GM18858 (cell line): ENCODE results near the gene TMCO4.

Experiments used
- ATAC-seq: cut with Tn5 transposase; IDR thresholded peaks from one replicate; pipeline ENCODE4 v1.9.1; 2021; ENCODE audit not compliant: unreplicated experiment

TMCO4 gene

DNA sequence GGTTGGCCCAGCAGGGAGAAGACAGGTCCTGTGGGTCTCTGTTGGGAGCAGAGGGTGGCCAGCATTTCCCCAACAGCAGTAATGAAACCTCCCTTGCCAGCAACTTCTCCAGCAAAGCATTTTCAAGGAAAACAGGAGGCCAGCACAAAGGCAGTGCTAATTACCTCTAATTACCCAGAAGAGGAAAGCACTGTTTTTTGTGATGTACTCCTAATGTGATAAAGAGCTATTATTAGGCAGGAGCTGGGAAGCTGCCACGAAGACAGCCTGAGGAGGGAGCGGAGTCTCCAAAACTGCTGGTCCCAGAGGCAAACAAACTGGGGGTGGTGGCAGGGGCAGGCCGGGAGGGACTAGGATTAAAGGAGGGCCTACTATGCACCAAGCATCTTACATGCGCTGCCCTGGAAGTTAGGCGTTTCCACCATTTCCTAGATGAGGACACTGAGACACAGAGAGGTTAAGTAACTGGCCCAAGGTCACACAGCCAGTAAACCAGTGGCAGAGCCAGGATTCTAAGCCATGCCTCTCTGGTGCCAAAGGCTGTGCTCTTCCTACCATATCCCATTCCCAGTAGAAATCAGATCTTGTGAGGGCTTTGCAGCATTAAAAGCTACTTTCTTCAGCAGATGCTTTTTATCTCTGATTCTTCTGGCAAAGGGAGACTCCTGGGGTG is 110.5 kb downstream of the TMCO4 start:
- ATAC-seq: no peak

DNA sequence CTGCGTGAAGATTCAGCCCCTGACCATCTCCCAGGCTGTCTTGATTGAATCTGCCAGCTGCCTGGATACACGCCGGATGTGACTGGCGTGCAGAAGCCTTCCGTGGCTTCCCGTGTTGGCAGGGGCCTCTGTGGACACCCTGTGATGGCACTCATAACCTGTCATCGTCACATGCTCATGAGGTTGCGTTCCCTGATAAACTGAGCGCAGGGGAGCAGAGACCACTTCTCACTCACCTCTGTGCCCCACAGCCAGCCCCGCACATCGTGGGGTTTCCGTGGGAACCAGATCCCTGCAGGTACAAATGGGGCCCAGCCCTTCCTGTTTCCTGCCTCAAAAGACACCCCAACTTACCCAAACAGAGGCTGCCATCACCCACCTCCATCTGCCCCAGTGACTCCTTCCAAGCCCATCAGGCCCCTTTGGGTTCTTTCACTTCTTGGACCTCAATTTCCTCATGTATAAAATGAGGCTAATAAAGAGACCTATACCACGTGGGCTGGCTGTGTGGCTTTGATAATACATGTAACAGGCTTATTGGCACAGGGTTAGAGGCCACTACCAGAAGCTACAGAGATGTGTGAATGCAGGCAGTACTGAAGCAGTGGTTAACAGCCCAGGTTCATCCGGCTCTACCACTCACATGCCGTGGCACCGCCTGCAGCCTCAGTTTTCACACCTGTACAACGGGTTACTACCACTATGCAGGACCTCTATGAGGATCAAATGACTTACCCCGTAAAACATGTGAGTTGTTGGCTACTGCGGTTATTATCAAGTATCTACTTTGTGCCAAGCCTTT is 111.5 kb downstream of the TMCO4 start:
- no peak for ATAC-seq

DNA sequence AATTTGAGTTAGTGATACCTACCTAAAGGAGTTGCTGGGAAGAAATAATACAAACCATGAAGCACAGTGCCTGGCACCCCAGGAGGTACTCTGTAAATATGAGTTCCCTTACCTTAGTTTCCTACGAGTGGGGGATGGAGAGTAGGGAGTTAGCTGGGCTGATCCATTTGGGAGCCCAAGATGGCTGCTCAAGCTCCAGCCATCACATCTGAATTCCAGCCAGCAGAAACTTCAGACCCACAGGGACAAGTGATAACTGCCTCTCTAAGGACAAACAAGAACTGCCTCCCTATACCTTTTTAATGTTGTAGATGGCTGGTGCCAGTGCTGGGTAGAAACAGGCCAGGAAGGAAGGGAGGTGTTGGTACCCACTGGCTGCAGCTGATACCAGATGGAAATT is 112.3 kb downstream of the TMCO4 start:
- ATAC-seq: no peak

DNA sequence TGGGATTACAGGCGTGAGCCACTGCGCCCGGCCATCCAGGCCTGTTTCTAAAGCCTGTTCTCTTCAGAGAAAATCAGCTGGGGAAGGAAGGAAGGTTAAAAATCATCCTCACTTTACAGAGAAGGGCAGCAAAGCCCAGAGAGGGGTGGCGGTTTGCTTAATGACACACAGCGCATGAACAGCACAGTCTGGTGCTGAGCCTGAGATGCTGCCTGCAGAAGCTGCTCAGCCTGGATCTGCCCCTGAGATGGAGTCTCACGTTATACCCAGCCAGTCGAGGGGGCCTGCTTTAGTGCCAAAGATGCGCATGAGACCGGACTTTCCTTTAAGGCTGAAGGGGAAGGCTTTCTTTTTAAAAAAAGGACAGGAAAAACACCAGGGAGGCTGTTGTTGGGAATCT is 113.7 kb downstream of the TMCO4 start:
- no peak for ATAC-seq

DNA sequence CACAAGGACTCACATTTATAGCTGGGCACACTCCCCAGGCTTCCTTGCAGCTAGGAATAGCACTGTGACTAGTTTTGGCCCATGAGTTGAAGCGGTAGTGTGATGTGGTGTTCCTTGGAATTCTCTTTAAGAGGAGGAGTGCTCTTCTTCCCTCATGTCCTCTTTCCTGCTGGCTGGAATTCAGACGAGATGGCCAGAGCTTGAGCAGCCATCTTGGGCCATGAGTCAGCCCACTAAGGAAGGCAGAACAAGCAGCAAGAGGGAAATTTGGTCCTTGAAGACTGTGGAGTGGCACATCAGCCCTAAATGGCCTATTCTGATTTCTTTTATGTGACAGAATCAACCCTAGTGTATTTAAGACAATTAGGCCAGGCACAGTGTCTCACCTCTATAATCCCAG is 115.0 kb downstream of the TMCO4 start:
- ATAC-seq: no peak

DNA sequence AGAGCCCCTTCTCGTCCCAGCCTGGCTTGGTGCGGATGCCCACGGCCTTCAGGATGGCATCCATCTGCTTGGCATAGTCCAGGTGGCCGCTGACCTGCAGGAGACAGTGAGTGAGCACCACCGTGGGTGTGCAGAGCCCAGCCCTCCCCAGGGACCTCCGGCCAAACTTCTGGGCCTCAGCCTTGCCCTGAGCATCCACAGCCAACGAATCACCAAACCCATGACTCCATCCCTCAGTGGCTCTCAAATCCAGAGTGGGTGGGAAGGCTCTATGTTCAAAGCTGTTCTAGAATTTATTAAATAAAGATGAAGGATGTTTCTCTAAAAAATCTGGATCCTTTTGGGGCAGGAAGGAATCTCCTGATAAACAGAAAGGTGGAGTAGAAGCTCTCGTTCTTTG is 116.4 kb downstream of the TMCO4 start:
- ATAC-seq: no peak

DNA sequence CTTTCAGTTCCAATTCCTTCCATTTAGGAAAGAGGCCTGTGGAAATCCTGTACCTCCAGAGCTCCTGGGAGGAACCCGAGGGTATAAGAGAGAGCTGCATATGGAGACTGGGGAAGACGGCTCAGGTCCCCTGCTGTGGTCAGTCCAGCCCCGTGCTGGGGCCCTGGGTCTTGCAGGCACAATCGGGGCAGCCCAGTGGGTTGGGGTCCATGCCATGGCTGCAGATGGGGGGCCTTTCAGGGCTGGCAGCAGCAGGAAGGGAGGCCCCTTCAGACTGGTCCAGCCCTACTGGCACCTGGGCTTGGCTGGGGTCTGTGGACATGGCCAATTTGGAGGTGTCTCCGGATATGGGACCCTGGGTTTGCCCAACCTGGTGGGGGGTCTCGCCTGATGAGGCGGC is 116.8 kb downstream of the TMCO4 start:
- ATAC-seq: no peak

DNA sequence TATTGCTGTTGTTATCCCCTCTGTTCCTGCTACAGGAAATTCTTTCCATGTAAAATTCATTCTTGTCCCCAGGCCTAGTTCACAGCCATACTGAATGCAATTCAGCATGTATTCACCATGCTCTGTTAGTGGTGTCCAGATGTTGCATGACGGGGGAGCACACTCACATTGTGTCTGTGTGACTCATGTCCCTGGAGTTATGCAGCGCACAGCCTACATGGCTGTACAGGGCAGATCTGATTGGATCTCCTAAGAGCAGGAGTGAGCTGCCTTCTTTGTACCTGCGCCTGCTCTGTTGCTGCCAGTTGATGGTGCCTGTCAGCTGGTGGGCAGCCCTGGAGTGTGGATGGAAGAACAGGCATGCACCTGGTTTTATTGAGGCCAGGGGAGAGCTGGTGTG is 117.5 kb downstream of the TMCO4 start:
- no peak for ATAC-seq

DNA sequence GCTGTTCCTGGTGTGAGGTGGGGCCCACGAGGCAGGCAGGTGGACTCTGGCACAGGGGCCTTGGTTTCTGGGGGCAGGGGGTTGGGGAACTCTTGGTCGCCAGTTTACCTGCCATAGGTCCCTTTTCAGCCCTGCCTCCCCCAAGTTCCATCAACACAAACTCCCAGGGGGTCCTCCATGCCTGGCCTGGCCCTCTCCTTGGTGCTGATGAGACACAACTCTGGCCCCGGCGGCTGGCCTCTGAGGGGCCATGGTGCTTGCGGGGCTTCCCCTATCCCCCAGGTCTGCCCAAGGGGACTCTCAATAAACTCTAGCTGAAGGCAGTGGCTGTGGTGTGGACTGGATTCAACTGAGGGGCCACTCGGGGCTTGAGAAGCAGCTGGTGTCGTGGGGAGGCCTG is 119.1 kb downstream of the TMCO4 start:
- no peak for ATAC-seq

DNA sequence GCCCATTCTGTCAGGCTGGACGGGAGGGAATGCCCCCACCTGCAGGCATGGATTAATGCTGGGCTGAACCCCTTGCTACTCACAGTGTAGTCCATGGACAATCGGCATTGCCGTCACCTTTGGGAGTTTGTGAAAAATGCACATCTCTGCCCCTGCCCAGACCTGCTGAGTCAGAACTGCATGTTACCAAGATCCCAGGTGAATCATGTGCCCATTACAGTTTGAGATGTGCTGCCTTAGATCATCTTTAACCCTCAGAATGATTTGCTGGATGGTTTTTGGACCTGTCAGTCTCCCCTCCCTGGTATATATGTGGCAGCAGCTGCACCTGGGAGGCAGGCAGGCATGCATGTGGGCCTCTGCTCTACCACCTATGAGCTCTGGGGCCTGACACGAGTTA is 120.0 kb downstream of the TMCO4 start:
- no peak for ATAC-seq

DNA sequence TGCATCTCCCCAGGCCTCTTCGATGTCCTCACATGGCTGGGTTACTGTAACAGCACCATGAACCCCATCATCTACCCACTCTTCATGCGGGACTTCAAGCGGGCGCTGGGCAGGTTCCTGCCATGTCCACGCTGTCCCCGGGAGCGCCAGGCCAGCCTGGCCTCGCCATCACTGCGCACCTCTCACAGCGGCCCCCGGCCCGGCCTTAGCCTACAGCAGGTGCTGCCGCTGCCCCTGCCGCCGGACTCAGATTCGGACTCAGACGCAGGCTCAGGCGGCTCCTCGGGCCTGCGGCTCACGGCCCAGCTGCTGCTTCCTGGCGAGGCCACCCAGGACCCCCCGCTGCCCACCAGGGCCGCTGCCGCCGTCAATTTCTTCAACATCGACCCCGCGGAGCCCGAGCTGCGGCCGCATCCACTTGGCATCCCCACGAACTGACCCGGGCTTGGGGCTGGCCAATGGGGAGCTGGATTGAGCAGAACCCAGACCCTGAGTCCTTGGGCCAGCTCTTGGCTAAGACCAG is 120.7 kb downstream of the TMCO4 start:
- no peak for ATAC-seq

DNA sequence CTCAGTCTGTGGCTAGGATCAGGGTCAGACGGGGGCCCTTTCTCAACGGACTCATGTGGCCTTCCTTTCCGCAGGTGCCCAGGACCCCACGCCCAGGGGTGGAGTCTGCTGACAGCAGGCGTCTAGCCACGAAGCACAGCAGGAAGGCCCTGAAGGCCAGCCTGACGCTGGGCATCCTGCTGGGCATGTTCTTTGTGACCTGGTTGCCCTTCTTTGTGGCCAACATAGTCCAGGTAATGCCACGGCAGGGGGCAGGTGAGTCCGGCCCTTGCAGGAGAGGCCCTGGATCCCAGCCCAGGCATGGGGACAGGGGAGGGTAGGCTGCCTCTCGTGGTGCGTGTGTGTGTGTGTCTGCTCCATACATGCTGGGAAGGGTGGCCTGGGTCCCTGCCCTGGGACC is 121.2 kb downstream of the TMCO4 start:
- ATAC-seq: no peak

DNA sequence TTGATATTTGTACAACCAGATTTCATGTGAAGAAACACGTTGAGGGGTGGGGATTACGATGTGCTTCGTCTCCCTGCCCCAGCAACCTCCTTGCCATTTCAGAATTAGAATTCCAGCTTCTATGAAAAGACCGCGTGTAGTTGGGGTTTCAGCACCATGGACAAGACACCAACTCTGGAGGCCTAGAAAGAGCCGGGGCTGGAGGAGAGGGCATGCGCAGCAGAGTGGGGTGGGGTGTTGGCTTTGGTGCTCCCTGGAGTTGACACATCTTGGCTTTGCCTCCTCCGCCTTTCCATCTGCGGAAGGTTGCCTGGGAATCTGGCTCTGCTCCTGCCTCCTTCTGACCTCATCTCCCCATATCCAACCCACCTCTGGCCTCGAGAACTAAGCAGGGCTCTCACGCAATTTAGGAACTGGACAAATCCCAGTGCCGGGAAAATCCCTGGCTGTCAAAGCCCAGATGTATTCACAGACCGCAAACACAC is 123.2 kb downstream of the TMCO4 start:
- no peak for ATAC-seq

DNA sequence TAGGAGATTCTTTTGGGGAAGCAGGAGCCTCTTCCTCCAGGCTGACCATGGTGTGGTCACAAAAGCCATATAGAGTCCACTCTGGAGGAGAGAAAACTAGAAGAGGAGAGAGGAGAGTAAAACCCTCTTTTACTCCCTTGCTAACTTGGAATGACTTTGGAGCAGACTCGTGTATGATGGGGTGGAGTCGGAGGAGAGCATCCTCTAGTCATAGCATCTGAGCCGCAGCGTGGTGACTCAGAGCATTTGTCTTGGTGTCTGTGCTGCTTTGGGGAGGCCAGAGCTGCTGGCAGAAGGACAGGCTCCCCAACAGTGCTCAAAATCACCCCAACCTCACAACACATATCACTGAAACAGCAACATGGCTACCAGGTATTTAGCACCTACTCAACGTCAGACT is 123.9 kb downstream of the TMCO4 start:
- no peak for ATAC-seq

DNA sequence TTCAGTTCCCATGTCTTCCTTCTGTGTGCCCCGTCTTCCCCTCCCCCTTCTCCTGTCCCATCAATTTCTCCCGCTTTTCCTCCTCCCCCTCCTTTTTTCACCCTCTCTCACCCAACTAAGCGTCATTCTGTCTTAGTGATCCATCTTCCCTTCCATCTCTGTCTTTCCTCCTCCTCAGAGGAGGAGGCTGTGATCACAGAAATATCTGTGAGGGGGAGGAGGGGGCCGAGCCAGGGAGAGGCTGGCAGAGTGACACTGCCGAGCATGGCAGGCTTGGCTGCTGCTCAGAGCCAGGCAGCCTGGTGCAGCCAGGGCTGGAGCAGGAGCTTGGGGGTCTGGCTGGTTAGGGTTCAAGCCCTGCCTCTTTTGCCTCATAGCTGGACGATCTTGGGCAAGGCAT is 127.5 kb downstream of the TMCO4 start:
- no peak for ATAC-seq

DNA sequence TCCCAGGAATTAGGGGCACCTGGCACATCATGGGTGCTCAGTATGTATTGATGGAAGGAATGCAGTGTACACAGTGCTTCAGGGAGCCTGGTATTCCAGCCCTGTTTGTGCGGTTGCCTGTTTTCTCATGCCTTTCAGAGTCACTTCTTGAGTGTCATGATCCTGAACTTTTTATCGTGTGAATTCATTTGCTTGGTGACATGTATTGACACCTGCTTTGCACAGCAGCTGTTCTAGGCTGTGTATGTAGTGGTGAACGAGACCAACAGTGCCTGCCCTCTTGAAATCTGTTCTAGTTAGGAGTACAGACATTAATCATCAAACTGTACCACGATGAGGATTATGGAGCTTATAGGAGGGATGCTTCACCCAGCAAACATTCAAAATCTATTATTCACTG is 128.9 kb downstream of the TMCO4 start:
- no peak for ATAC-seq

DNA sequence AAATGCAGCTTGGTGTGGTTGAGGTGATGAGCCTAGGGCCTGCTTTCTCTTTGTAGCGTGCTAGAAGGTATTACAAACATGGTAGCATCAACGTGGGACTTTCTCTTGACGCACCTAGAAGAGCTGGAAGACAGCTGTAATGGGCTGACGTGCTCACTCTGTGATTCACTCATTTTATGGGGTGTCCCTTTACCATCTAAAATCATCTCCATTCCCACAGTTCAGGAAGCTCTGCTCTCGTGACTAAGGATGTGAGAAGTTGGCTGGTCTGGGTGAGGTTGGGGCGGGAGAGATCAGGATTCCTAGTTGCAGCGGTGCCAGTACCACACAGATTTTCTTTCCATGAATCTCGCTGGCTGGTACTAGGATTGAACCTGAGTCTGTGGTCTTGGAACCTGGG is 130.8 kb downstream of the TMCO4 start:
- ATAC-seq: no peak

DNA sequence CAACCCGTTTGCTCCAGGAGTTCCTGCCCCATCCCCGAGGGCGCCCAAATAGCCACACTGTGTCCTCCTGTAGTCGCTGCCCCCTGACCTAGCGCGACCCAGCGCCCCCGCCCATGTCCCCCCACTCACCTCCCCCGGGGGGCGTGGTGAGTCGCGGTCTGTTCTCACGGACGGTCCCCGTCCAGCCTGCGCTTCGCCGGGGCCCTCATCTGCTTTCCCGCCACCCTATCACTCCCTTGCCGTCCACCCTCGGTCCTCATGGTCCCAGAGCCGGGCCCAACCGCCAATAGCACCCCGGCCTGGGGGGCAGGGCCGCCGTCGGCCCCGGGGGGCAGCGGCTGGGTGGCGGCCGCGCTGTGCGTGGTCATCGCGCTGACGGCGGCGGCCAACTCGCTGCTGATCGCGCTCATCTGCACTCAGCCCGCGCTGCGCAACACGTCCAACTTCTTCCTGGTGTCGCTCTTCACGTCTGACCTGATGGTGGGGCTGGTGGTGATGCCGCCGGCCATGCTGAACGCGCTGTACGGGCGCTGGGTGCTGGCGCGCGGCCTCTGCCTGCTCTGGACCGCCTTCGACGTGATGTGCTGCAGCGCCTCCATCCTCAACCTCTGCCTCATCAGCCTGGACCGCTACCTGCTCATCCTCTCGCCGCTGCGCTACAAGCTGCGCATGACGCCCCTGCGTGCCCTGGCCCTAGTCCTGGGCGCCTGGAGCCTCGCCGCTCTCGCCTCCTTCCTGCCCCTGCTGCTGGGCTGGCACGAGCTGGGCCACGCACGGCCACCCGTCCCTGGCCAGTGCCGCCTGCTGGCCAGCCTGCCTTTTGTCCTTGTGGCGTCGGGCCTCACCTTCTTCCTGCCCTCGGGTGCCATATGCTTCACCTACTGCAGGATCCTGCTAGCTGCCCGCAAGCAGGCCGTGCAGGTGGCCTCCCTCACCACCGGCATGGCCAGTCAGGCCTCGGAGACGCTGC is 133.9 kb downstream of the TMCO4 start:
- no peak for ATAC-seq

DNA sequence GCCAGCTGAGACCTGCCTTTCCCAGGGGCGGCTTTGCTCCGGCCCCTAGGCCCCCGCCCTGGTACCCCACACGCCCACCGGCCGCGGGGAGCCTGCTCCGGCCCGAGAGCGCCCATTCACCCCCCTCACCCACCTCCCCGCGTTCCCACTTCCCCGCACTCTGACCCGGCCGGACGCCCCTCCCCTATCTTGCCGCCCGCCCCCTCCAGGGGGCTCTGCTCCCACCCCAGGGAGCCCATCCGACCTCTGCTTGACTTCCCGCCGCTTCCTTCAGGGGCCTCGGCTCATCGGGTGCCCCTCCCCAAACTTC is 134.6 kb downstream of the TMCO4 start:
- no peak for ATAC-seq

DNA sequence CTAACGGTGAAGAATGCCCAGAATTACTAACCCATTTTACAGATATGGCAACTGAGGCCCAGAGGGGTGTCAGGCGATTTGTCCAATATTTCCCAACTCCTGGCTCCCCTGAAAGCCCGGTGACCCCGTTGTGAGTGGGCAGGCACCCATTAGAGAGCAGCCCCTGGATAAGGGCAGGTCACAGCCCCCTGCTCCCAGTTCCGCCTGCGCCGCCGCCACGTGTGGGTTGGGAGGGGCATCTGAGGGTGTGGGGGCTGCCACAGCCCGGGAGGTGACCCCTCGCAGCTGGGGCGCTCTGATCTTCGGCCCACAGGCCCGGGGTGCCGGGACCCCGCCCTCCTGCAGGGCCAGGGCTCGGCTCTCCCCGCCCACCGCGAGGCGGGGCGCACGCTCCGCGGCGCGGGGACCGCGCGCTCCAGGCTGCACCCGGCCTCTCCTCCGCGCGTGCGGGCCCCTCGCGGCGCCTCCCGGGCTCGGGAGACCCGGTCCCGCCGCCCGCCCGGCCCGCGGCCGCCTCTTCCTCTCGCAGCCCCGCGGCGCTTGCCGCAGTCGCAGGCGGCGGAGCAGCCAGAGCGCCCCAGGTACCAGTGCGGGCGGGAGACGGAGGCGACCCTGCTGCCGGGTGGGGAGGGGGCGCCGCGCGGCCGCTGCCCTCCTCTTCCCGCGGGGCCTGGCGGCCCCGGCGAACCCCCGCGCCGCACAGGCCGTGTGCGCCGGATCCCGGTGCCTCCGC is 135.1 kb downstream of the TMCO4 start, which contains the start of gene HTR6:
Gene HTR6 (plus strand): TSS at position 423 of the 733 bp plus-strand sequence. CDS start 879 bp downstream, outside the sequence.
- ATAC-seq: no peak

DNA sequence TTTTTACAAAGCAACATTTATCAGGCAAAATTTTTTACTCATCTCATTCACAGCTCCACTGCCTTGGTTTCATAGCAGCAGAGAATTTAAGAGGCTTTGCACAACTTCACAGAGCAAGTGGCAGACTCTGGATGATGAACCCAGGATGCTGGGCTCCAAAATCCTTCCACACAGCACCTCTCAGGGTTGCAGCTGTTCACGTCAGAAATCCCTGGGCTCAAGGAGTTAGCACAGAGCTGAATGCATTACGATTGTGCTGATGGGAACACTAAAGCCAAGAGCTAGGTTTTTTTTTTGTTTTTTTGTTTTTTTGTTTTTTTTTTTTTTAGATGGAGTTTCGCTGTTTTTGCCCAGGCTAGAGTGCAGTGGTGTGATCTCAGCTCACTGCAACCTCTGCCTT is 137.4 kb downstream of the TMCO4 start:
- ATAC-seq: no peak
